NCI-H1930 (cell line): ENCODE measurements around the gene CCNT2.
"Not testable (repeated sequence)": the region's sequence is repeated elsewhere in the genome, so short reads cannot be mapped to it uniquely, and the experiment has no call there.

Experiments used
- DNase-seq, 2 experiments: peaks; one replicate each; lab custom pipeline; 2025; lab: John Stamatoyannopoulos, UW

Gene CCNT2

DNA sequence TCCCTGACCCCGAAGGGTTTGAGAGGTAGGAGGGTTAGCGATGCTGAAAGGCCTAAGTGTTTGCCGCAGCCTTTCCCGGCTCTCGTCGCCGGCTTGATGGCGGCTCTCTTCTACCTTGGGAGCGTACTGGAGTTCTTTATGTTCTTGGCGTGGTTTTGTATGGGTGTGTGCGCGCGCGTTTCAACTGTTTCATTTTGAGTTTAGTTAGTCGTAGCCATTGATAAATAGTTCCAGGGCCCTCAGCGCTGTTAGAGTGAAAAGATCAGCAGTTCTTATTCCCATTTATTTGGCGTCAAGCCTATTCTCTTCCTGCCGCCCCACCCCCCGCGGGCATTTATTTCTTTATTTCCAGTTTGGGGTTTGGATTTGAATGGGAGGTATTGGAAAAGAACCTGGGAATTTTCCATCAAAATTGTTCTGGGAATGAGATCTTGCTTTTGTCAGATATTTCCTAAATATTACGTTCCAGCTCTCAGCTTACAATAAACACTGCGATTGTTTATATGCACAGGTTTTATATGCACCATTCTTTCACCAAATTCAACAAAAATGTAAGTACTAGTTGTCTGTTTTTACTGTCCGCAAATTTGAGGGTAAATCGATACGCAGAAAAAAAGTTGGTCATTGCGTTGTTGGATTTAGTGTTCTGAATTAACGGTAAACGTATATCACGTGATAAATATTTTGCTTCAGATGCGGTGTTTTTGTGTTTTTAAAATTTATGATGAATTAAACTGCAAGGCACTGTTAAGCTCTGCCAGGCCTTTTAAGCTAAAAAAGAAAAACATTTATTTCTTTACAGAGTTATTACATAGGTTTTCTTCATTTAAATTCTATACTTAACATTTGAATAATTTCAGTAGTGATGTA is 954 bp downstream of the CCNT2 start:
- DNase-seq: no peak

DNA sequence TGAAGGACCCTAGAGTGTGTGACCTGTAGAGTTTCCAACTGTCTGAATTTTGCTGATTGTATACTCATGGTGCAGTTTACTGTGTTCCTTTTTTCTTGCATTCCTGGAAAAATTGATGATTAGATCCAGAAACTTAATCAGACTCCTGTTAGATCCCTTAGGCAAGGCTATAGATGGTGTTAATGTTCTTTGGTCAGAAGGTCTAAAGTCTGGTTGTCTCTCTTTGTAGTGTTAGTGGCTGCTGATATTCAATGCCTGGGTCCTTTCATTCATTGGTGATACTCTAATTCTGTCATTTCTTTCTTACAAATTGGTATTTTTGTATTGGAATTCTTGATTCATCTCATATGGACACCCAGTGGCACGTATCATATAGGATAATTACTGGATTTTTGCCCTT is 6.3 kb downstream of the CCNT2 start:
- no peak for DNase-seq

DNA sequence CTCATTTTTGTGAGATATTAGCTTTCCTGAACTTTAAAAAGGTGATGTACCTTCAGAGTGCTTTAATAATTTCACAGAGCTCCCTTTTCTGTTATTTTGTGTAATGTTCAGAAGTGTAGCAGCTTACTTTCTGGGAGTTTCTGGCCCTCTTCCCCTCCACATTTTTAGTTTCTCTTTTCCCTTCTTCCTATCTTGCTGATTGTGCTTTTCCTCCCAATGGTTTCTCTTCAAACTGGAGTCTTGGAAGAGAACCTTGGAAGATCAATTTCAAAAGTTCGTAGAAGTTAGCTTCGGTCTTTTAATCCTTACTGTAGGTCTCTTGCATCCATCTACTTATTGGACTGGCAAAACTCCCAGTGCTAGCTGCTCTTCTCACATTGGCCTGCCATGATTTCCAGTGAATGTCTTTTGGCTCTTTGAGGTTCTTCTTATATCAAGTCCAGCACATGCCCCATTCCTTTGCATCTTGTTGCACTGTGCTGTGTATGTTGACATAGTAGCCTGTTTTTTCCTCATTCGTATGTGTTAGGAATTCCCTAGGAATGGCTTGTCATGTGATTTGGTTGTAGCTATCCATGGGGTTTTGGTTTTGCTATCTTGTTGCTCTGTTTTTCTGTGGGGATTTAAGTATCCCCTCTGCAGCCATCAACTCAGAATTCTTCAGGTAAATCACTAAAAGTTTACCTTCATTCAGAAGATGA is 7.8 kb downstream of the CCNT2 start:
- no peak for DNase-seq

DNA sequence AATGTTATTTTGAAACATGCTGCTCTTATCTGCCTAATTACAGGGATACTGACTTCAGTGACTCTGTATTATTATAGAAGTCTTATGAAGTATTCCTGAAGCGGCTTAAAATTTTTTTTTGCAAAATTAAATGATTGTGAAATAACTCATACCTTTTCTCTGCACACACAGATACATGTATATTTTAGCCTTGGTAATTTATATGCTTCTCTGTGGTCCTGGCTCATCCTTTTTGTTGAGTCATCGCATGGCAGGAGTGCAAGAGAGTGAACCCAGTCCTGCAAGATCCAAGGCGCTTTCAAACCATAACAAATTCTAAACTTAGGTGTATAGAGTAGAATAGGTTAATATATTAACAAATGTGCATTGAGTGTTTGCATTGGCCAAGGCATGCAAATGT is 8.6 kb downstream of the CCNT2 start:
- DNase-seq: no peak

DNA sequence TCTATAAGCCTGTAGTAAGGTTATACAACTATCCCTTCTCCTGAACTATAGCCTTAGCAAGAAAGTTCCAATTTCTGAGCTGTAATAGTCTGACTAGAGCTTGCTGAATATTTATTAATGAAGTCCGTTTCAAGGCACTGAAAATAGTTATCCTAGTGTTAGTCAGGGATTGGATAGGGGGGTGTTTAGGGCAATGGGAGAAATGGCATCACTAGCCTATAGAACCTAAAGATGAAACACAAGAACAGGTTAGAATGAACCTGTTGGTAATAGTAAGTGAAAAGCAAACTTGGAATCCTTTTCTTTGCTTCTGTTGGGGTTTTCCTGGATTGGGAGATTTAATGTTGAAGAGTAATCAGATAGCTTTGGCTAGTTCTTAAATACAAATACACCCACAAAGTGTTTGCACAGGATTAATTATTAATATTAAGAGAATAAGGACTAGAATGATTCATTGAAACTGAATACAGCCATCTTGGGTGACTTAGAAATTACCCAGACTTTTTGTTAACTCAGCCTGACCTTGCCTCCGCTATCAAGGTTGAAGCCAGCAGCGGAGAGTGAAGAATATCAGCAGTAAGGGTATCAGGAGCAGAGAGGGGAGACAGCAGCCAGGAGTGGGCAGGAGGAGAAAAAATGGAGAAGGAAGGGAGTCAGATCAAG is 14.4 kb downstream of the CCNT2 start:
- no peak for DNase-seq

DNA sequence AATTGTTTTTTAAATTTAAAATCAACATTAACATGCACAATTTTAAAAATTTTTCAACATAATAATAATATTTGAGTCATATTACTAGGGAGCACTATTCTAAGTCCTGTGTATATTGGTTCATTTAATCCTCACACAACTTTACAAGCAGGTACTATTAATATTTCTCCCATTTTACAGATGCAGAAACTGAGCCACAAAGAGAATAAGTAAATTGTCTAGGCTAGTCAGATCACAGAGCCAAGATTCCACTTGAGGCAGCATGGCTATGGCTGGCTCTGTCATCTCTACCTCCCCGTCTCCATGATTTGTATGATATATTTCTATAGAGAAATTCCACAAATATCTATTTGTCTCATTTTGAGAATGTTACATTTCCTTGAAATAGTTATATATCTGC is 15.1 kb downstream of the CCNT2 start:
- DNase-seq: no peak

DNA sequence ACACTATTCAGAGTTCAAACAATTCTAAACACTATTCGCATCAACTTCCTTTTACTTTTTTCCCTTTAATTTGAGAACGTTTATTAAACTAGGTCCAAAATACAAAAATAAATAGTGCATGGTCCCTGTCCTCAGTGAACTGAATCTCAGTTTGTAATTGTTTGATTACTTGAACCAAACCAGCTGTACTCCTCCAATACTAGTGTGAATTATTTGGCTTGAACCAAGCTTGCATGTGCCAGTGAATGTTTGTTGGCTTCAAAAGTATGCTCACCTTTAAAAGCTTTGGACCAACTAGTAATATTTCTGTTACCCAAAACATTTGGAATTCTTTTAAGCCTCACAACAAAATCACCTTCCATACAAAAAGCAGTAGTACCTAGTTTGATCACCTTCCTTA is 15.5 kb downstream of the CCNT2 start:
- no peak for DNase-seq

DNA sequence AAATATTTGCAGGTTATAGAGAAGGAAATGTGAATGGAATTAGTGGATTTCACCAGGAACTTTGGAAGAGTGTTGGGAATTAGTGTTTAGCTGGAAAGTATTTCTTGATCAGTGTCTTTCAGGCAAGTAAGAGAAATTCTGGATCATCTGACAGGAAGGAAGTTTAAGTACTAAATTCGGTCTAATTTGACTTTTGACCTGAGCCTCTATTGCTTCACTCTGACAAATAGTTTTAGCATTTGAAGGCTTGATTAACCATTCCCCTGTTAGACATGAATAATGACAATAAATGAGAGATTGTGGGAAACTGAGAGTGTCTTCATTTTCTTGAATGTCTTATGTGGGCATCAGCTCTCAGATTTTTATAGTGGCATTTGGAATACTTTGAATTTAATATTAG is 16.0 kb downstream of the CCNT2 start:
- DNase-seq: no peak

DNA sequence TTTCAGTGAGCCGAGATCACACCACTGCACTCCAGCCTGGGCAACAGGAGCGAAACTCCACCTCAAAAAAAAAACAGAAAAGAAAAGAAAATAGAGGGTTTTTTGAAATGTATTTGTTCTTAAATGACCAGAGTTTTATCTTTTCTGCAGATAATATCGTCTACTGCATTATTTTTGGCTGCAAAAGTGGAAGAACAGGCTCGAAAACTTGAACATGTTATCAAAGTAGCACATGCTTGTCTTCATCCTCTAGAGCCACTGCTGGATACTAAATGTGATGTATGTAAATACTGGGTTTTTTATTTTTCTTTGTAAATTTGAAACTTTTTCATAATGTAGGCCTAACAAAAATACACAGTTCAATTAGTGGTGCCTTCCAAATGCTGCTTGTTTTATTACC is 18.1 kb downstream of the CCNT2 start:
- DNase-seq: no peak

DNA sequence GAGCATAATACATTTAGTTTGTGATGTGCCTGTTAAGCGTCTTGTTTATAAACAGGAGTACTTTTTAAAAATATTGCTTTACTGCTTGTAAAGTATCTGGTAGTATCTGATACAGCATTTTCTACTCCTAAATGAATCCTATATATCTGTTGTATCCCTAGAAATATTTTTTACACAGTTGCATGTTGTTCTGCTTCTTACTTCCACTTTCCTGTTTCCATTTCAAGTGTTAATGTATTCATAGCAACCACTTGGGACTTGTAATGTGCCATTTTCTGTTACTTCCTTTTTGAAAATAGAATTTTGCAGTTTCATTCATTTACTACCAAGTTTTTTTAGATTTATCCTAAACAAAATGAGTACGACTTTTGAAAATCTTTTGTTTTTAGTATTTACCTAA is 24.9 kb downstream of the CCNT2 start:
- no peak for DNase-seq

DNA sequence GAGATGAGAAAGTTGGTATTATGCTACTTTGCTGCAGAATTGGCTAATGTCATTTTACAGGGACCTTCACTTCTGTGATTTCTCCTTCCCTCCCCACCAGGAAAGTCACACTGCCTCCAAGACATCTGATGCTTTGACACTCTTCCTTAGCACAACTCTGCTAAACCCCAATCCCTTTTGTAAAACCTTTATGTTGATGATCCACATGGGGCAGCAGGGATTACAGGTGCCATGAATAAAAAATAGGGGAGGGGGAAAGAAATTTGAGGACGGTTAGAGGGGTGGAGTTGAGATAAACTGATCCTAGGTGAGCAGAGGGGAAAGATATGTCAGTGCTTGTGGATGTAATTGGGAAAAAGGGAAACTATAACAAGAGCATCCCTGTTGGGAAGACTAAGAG is 26.4 kb downstream of the CCNT2 start:
- no peak for DNase-seq

DNA sequence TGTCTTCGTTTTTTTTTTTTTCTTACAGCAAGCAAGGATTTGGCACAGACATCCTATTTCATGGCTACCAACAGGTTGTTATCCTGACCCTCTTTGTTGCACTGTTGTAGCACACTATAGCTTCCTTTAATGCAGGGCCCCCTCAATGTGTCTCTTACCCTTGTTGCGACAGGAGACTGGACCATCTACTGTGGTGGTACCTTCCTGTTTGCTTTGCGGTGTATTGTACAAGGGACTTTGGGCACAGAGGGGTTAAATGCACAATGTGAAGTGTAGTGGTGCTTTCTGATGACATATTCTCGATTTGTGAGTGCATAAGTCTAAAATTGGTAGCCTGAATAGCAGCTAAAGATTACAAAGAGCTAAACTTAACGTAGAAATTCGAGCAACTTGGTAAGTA is 27.5 kb downstream of the CCNT2 start:
- DNase-seq: no peak

DNA sequence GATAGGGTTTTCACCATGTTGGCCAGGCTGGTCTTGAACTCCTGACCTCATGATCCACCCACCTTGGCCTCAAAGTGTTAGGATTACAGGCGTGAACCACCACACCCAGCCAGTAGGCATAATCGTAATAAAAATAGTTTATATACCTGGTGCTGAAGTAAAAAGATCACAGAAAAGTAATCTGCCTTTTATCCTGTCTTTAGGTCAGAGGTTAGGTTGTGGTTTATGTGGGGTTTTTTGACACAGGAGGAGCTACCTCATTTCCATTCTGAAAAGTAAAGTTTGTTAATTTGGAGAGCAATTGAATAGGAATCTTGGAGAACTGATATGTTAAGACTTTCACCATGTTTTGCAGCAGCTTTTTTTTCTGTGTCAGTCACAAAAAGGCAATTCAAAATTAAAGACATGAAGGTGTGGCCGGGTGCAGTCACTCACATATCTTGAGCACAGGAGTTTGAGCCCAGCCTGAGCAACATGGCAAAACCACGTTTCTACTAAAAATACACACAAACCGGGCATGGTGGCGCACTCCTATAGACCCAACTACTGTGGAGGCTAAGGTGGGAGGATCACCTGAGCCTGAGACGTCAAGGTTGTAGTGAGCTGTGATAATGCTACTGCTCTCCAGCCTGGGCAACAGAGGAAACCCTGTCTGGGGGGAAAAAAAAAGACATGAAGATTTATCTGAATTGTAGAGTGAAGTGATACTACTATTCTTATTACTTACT is 31.5 kb downstream of the CCNT2 start:
- DNase-seq: no peak

DNA sequence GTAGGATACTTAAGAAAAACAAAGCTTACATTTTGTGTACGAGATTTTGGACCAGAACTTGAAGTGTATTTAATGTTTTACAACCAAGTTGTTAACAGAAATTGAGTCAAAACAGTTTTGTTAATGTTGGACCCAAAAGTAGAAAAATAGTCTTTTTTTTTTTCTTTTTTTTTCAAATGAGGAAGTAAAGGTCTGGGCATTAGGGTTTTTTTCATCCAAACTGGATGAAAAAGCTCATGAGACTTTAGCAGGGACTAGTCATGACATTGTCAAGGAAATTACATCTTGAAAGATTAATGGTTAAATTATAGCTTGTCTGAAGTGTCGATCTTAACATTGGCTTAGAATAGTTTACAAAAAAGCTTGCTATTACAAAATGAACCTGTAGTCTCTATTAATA is 32.3 kb downstream of the CCNT2 start:
- no peak for DNase-seq

DNA sequence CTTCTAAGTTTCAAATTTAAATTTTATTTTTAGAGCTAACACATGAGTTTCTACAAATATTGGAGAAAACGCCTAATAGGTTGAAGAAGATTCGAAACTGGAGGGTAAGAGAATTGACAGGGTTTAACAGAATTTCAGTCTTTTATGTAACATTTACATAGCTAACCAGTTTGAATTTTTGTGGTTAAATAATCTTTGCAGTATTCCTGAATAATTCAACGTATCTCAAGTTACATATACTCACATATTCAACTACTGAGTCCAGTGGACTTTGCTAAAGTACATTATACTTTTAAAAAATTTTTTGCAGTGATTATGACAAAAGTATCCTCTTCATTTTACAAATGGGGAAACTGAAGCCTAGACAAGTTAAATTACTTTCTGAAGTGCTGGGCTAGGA is 34.0 kb downstream of the CCNT2 start:
- DNase-seq: no peak

DNA sequence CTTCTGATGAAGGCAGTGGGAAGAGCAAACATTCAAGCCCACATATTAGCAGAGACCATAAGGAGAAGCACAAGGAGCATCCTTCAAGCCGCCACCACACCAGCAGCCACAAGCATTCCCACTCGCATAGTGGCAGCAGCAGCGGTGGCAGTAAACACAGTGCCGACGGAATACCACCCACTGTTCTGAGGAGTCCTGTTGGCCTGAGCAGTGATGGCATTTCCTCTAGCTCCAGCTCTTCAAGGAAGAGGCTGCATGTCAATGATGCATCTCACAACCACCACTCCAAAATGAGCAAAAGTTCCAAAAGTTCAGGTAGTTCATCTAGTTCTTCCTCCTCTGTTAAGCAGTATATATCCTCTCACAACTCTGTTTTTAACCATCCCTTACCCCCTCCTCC is 35.4 kb downstream of the CCNT2 start:
- DNase-seq: no peak

DNA sequence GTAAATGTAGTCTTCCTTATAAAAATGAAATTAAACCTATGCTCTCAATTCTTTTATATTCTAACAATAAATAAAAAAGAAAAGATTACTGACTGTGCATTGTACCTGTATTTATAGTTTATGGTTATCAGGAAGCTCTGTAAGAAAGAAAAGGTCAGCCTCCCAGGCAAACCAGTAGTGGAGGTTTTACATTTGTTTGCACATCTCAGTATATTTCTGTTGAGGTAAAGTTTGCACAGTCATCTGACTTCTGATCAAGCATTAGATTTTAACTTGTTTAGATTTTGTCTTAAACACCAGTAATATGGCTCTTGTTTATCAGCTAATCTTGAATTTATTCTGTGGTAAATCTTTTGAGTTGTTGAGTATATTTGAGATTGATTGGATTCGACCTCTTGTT is 37.1 kb downstream of the CCNT2 start:
- DNase-seq: no peak

DNA sequence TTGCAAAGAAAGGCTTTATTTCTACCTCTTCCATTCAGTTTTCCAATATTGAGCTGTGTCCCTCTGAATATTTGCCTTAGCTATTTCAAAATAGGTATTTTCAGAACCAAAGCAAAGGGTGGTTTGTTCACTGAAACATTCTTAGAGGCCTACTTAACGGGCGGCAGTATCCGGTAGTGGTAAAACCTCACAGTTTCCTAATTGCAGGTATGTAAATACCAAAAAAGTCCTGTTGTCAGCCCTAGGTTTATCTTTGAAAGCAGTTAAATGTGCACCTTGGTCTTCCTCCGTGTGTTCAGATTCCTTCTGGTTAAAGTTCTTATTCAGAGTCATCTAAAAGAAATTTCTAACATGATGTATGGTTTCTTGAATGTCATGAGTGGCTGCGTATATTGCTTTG is 38.9 kb downstream of the CCNT2 start:
- no peak for DNase-seq

DNA sequence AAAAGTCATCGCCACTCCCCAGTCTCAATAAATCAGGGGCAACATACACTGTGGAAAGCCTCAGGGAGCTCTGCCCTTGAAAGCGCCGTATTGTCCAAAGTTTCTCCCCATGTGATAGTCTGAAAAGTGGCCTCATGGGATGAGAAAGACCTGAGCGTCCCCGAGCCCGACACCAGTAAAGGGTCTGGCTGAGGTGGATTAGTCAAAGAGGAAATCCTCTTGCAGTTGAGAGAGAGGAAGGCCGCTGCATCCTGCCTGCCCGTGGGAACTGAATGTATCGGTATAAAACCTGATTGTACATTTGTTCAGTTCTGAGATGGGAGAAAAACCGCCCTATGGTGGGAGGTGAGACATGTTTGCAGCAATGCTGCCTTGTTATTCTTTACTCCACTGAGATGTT is 48.5 kb downstream of the CCNT2 start:
- DNase-seq: not testable (repeated sequence)

DNA sequence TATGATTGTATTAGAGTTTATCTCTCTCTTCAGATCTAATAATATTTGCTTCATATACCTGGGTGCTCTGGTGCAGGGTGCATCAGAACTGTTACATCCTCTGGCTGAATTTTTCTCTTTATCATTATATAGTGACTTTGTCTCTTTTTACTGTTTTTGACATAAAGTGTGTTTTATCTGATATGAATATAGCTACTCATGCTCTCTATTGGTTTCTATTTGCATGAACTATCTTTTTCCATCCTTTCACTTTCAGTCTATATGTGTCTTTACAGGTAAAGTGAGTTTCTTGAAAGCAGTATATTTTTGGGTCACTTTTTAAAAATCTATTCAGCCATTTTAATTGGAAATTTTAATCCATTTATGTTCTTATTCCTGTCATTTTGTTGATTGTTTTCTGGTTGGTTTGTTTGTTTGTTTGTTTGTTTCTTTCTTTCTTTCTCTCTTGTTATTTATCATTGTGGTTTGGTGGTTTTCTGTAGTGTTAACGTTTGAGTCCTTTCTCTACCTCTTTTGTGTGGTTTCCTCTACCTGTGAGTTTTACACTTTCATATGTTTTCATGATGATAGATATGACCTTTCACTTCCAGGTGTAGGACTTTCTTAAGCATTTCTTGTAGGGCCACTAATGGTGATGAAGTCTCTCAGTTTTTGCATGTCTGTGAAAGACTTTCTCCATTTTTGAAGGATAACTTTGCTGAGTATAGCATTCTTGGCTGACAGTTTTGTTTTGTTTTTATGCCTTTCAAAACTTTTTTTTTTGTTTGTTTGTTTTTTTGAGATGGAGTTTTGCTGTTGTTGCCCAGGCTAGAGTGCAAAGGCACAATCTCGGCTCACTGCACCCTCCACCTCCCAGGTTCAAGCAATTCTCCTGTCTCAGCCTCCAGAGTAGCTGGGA is 54.9 kb downstream of the CCNT2 start:
- DNase-seq: no peak

DNA sequence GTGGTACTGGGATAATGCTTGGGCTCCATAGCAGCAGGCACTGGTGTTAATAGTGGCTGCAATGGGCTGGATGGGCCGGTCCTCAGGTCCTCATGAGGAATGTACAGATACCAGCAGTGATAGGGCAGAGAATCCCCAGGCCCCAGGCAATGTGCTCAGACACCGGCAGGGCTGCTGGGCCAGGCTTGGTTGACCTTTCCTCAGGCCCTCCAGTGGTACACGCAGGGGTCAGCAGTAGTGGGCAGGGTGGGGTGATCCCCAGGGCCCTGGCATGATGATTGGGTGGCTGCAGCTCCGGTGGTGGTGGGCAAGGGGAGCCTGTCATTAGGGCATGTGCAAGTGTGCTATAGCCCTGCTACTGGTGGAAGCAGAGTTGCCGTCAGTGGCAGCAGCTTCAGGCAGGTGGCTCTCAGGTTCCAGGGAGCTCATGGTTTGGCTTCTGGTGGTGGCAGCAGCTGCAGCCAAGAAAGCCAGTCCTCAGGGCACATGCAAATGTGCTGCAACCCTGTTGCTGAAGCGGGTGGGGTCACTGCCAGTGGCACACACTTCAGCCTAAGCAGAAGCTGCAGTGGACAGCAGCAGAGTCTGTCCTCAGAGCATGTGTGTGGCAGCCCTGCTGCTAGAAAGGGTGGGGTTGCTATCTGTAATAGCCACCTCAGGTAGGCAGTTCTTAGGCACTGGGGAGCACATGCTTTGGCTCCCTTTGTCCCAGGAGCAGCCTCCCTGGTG is 56.8 kb downstream of the CCNT2 start:
- DNase-seq: no peak
